Esophagus squamous epithelium (tissue), 4 donors: ENCODE results near the gene ERV3-1.

Experiments
- CTCF ChIP-seq, 6 experiments: fragments of 450-650 bp in 4 of 6; fragments of 200-600 bp in 2 of 6; sonication (generic) in 2 of 6; IDR thresholded peaks; one replicate each; pipeline ENCODE4 v1.5.1; 2016 to 2019; ENCODE audit warnings: antibody characterized with exemption in 6 of 6, mild to moderate bottlenecking in 4 of 6, moderate library complexity in 4 of 6
- POLR2A ChIP-seq, 4 donors: fragments of 450-650 bp; IDR thresholded peaks; one replicate each; pipeline ENCODE4 v1.6.1; 2017; ENCODE audit warnings: antibody characterized with exemption in 4 of 4, mild to moderate bottlenecking in 4 of 4, moderate library complexity in 3 of 4

- no peak for TF ChIP-seq CTCF (IDR thresholded peaks at IDR 0.05)
- no peak for TF ChIP-seq POLR2A (IDR thresholded peaks at IDR 0.05)
Observed at GRCh38 chr7:64993901-64994300, 12.6 kb downstream of the ERV3-1 start.
